Stimulated activated naive CD8-positive, alpha-beta T cell treated with anti-CD3 and anti-CD28 coated beads, Interleukin-15, amount 100 ng/mL, for 72 hours (primary cell): ENCODE data around the gene RBM20.
"Not testable (repeated sequence)": the region's sequence is repeated elsewhere in the genome, so short reads cannot be mapped to it uniquely, and the experiment has no call there.

Experiments used
- ATAC-seq: fragments of 150-1000 bp; cut with Tn5 transposase; 2 replicates; pipeline ENCODE4 v1.10.0; 2021; ENCODE audit warnings: mild to moderate bottlenecking, moderate library complexity
- DNase-seq, 2 donors: peaks; one replicate each; pipeline ENCODE4 v3.0.0; 2021 to 2022
- H3K27ac Mint-ChIP-seq, 2 donors: one replicate each; pipeline ENCODE4 v1.8.0; 2022; ENCODE audit warnings: mild to moderate bottlenecking in 2 of 2, mixed read lengths in 2 of 2, moderate library complexity in 2 of 2
- H3K27me3 Mint-ChIP-seq: one replicate; pipeline ENCODE4 v1.8.0; 2022; ENCODE audit warnings: mixed read lengths
- H3K4me1 Mint-ChIP-seq: one replicate; pipeline ENCODE4 v1.8.0; 2022; ENCODE audit warnings: mild to moderate bottlenecking, mixed read lengths
- H3K4me3 Mint-ChIP-seq, 2 donors: one replicate each; pipeline ENCODE4 v1.8.0; 2022; ENCODE audit warnings: mild to moderate bottlenecking in 2 of 2, mixed read lengths in 2 of 2, moderate library complexity in 1 of 2
- H3K9me3 Mint-ChIP-seq, 2 donors: one replicate each; pipeline ENCODE4 v1.8.0; 2022; ENCODE audit warnings: mixed read lengths in 2 of 2

The RBM20 gene

GRCh38 chr10:110651044-110651958 is 7.2 kb downstream of the RBM20 start:
- Mint-ChIP-seq H3K9me3 (no peaks in the 10 kb centered on the region), H3K27me3 (peaks cover 62% of the 10 kb centered on the region), H3K4me3 (peak overlapping the region; percentile 12 to 44), H3K27ac (no peak overlapping the region), H3K4me1 (peaks cover 36% of the 10 kb centered on the region)
- DNase-seq (peak in 1 of 2 donors; percentile 22), ATAC-seq (peak; percentile 83)

GRCh38 chr10:110652475-110653118 is 8.5 kb downstream of the RBM20 start:
- no peak overlapping the region for H3K4me3 Mint-ChIP-seq
- no peak for DNase-seq
- no peak overlapping the region for H3K27ac Mint-ChIP-seq
- no peaks in the 10 kb centered on the region for H3K9me3 Mint-ChIP-seq
- H3K27me3 Mint-ChIP-seq, result peaks cover 56% of the 10 kb centered on the region
- H3K4me1 Mint-ChIP-seq, result peaks cover 36% of the 10 kb centered on the region
- ATAC-seq, result no peak

GRCh38 chr10:110655320-110655719 is 11.2 kb downstream of the RBM20 start:
- Mint-ChIP-seq H3K4me3 (no peak overlapping the region), H3K4me1 (peaks cover 29% of the 10 kb centered on the region), H3K27me3 (peaks cover 50% of the 10 kb centered on the region), H3K27ac (no peak overlapping the region), H3K9me3 (no peaks in the 10 kb centered on the region)
- no peak for DNase-seq
- no peak for ATAC-seq

- no peak for DNase-seq
- ATAC-seq, result no peak
- peaks cover 23% of the 10 kb centered on the region for H3K4me1 Mint-ChIP-seq
- H3K9me3 Mint-ChIP-seq, result no peaks in the 10 kb centered on the region
- no peak overlapping the region for H3K27ac Mint-ChIP-seq
- H3K27me3 Mint-ChIP-seq, result peaks cover 42% of the 10 kb centered on the region
- H3K4me3 Mint-ChIP-seq, result no peak overlapping the region
Measured at GRCh38 chr10:110656612-110657011, 12.5 kb downstream of the RBM20 start.

GRCh38 chr10:110657973-110658691 is 14.0 kb downstream of the RBM20 start:
- ATAC-seq, result no peak
- H3K27ac Mint-ChIP-seq, result no peak overlapping the region
- DNase-seq, result no peak
- H3K27me3 Mint-ChIP-seq, result peaks cover 33% of the 10 kb centered on the region
- peaks cover 15% of the 10 kb centered on the region for H3K4me1 Mint-ChIP-seq
- no peaks in the 10 kb centered on the region for H3K9me3 Mint-ChIP-seq
- no peak overlapping the region for H3K4me3 Mint-ChIP-seq

GRCh38 chr10:110659558-110659957 is 15.4 kb downstream of the RBM20 start:
- Mint-ChIP-seq H3K4me3 (no peak overlapping the region), H3K27ac (no peak overlapping the region), H3K27me3 (peaks cover 25% of the 10 kb centered on the region), H3K4me1 (peaks cover 15% of the 10 kb centered on the region), H3K9me3 (no peaks in the 10 kb centered on the region)
- DNase-seq (no peak), ATAC-seq (no peak)

GRCh38 chr10:110660289-110660688 is 16.2 kb downstream of the RBM20 start:
- not testable (repeated sequence) for H3K4me3 Mint-ChIP-seq, H3K9me3 Mint-ChIP-seq, ATAC-seq, DNase-seq, H3K27ac Mint-ChIP-seq
- Mint-ChIP-seq H3K4me1 (peaks cover 15% of the 10 kb centered on the region), H3K27me3 (peaks cover 23% of the 10 kb centered on the region)

- Mint-ChIP-seq H3K9me3 (no peaks in the 10 kb centered on the region), H3K27me3 (peaks cover 18% of the 10 kb centered on the region), H3K4me3 (no peak overlapping the region), H3K27ac (peak overlapping the region in 1 of 2 donors; percentile 15), H3K4me1 (peaks cover 15% of the 10 kb centered on the region)
- DNase-seq (no peak), ATAC-seq (no peak)
Measured at GRCh38 chr10:110661292-110661691, 17.2 kb downstream of the RBM20 start.

- ATAC-seq (no peak), DNase-seq (no peak)
- Mint-ChIP-seq H3K4me3 (no peak overlapping the region), H3K27me3 (peaks cover 39% of the 10 kb centered on the region), H3K27ac (no peak overlapping the region), H3K9me3 (no peaks in the 10 kb centered on the region), H3K4me1 (peaks cover 15% of the 10 kb centered on the region)
Measured at GRCh38 chr10:110664483-110665420, 20.6 kb downstream of the RBM20 start.

- not testable (repeated sequence) for DNase-seq, ATAC-seq, H3K27ac Mint-ChIP-seq, H3K9me3 Mint-ChIP-seq, H3K4me3 Mint-ChIP-seq
- Mint-ChIP-seq H3K4me1 (peaks cover 11% of the 10 kb centered on the region), H3K27me3 (peaks cover 33% of the 10 kb centered on the region)
Measured at GRCh38 chr10:110666259-110666658, 22.1 kb downstream of the RBM20 start.

- H3K27me3 Mint-ChIP-seq, result peaks cover 33% of the 10 kb centered on the region
- H3K4me3 Mint-ChIP-seq, result no peak overlapping the region
- no peak for ATAC-seq
- H3K9me3 Mint-ChIP-seq, result no peaks in the 10 kb centered on the region
- H3K4me1 Mint-ChIP-seq, result peaks cover 7% of the 10 kb centered on the region
- no peak for DNase-seq
- peak overlapping the region in 1 of 2 donors; percentile 6 for H3K27ac Mint-ChIP-seq
Measured at GRCh38 chr10:110666673-110667072, 22.5 kb downstream of the RBM20 start.

- no peak overlapping the region for H3K27ac Mint-ChIP-seq
Measured at GRCh38 chr10:110667620-110668343, 23.6 kb downstream of the RBM20 start.

GRCh38 chr10:110668443-110668842 is 24.3 kb downstream of the RBM20 start:
- no peak for ATAC-seq
- peaks cover 36% of the 10 kb centered on the region for H3K27me3 Mint-ChIP-seq
- no peak overlapping the region for H3K27ac Mint-ChIP-seq
- H3K4me3 Mint-ChIP-seq, result no peak overlapping the region
- H3K4me1 Mint-ChIP-seq, result peaks cover 6% of the 10 kb centered on the region
- no peaks in the 10 kb centered on the region for H3K9me3 Mint-ChIP-seq
- no peak for DNase-seq

More at GRCh38 chr10:110667620-110668343, 23.6 kb downstream of the RBM20 start:
- no peak for ATAC-seq
- Mint-ChIP-seq H3K4me3 (no peak overlapping the region), H3K4me1 (peaks cover 6% of the 10 kb centered on the region), H3K27me3 (peaks cover 33% of the 10 kb centered on the region), H3K9me3 (no peaks in the 10 kb centered on the region)
- no peak for DNase-seq

GRCh38 chr10:110670335-110670734 is 26.2 kb downstream of the RBM20 start:
- Mint-ChIP-seq H3K4me3 (no peak overlapping the region), H3K27ac (no peak overlapping the region), H3K4me1 (peaks cover 6% of the 10 kb centered on the region), H3K9me3 (no peaks in the 10 kb centered on the region), H3K27me3 (peaks cover 50% of the 10 kb centered on the region)
- no peak for DNase-seq
- ATAC-seq, result no peak
